ENCODE measurements around the gene ARMC2.
A peak's percentile ranks its signal among the peaks of the same experiment; 100 is the strongest.
"Not testable (repeated sequence)": the region's sequence is repeated elsewhere in the genome, so short reads cannot be mapped to it uniquely, and the experiment has no call there.

ARMC2 gene

DNA sequence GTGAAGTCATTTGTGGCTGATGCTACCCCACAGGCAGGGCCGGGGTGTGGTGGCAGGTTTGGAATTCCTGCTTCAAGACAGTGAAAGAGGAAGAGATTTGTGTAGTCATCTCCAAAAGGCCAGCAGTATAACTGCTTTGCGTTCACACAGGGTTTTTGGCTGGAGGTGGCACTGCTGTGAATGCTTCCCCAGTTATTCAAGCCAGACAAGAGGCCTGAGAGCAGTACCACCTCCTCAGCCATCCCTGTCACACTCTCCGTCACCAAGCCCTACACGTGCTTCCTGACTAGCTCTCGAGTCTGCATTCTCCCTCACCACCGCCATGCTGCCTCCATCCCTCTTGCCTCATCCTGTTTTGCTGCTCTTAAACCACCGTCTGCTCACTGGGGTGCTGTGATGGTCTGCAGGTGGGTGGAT, 23.9 kb downstream of the ARMC2 start:
- DNase-seq: peak; percentile 22 to 31

DNA sequence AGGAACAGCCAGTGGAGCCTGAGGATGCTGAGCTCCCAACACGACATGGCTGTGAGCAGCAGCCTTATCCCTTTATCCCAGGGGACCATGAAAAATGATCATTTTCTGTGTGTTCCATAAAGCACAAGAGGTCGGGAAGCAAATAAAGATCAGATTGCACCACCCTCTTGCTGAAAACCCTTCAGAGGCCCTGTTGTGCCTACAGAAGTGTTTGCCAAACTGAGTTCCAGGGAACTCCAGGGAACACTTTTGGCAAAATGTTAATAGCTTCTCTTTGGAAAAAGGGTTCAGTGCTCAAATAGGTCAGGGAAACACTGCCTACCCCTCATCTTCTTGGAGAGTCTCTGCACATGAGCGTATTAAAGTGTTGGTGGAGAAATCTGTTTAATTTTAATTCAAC, 24.4 kb downstream of the ARMC2 start:
- no peak for DNase-seq

DNA sequence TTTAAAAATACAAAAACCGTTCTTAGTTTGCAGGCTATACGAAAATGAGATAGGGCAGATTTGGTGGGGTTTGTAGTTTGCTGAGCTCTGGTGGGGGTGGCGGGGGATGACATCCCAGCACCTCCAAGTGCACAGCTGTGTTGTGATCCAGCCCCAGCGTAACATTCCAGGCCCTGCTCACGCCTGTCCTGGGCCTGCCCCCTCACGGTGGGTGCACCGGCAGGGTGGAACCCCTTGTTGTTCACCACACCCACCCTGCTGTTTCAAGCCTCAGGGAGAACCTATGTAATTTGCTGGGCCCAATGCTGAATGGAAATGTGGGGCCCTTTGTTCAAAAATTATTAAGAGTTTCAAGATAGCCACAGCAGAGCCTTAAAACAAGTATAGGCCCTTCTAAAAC, 25.0 kb downstream of the ARMC2 start:
- no peak for DNase-seq

DNA sequence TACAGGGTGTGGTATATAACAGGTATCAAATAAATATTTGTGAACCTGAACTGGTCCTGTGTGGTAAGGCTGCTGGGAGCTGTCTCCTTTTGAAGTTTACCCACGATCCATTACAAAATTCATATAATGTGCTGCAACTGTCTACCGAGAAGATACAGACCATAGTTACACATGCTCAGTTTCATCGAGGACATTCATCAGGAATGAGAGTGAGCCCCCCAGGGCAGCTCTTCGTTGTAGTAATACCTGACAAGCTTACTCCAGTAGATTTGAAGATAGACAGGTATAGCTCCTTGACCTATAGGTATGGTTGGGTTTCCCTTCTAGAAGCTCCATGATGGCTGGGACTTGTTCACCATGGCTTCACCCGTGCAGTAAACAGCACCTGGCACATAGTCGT, 25.7 kb downstream of the ARMC2 start:
- no peak for DNase-seq

DNA sequence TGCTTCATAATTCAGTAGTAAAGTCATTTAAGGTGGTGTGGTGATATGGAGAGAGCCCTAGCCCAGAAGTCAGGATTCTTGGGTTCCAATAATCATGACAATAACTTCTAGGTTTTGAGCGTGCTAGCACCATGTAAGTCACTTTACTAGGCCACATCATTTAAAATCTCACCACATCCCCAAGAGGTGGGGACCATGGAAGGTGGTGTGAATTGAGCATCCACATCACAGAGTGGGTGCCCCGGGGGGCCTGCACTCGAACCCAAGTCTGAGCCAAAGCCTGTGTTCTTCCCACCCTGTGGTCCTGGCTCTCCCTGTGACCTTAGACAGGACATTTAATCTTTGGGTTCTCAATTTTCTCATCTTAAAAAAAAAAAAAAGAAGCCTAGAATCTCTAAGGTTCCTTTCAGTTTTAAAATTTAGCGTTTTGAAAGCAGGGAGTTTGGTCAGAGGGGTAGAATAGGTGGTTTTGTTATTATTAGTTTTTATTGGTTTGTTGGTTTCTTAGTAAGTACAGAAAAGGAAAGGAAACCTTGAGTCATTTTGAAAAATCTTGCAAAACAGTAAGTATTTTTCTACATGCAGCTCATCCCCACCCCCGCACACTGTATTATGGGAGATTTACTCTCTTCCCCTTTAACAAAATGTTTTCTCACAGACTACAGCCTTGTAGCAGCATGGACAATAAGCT, 26.4 kb downstream of the ARMC2 start:
- DNase-seq: peak; percentile 82 to 95

DNA sequence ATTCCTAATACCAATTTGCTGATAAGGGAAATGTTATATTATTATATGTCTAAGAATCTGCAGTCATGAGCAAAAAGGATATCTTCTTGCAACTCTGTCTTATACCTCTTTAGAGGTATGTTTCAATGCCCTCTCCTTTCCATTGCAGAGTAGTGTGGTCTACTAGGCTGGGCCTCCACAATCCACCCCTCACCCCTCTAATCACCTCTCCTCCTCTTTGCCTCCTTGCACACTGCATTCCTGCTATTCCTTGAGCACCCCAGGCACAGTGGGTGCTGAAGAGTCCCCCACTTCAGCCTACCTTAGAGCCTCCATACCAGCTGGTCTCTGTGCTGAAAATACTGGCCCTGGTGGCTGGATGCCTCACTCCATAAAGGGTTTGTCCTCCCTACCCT, 26.9 kb downstream of the ARMC2 start:
- no peak for DNase-seq

DNA sequence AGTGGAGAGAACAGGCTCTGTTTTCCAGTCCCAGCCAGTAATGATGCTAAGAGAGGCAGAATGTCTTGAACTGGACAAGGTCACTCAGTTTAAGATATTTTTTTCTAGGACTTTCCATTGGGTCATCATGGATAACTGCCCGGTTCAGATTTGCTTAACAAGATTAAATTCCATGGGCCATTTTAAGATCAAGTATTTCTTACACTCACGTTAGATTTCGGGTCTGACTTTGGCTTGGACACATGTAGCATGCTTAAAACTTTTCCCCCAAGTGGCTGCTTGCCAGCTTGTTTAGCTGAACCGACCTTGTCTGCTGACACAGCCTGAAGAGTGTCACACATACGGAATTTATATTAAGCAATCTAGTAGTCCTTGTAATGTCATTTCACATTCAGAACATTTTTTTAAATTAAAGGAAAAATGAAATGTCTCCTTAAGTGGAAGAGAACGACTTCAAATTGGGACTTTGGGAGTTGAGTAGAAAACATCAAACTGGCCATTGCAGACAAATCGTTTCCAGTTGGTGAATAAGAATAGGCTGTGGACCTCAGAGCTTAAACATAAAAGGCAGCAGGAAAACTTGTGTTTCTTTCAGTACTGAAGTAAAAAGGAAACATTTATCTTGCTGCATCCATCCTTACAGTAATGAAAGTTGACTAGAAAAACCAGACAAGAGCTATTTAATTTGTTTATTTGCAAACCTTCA, 29.0 kb downstream of the ARMC2 start:
- DNase-seq: no peak

DNA sequence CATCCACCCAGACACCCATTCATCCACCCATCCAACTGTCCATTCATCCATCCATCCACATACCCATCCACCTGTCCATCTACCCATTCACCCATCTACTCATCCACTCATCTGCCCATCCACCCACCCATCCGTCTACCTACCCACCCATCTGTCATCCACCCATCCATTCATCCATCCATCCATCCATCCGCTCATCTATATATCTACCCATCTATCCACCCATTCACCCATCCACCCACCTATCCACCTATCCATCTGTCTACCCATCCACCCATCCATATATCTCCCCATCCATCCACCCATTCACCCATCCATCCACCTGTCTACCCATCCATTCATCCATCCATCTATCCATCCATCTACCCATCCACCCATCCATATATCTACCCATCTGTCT, 30.7 kb downstream of the ARMC2 start:
- DNase-seq: no peak

DNA sequence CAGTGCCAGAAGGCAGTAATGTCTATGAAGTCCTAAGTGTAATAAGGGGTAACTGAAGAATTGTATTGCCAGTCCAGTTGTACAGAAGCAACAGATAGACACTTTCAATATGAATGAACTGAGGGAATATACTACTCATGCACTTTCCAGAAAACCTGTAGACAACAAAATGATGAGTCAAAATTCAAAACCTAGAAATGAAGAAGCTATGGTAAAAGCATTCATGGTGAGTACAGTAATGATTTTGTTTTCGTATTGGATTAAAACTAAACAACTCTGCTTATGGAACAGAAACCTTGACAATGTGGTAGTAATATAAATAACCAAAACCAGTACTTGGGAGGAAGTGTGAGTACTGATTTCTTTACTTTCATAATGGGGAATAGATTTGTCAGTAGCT, 35.0 kb downstream of the ARMC2 start:
- no peak for DNase-seq

DNA sequence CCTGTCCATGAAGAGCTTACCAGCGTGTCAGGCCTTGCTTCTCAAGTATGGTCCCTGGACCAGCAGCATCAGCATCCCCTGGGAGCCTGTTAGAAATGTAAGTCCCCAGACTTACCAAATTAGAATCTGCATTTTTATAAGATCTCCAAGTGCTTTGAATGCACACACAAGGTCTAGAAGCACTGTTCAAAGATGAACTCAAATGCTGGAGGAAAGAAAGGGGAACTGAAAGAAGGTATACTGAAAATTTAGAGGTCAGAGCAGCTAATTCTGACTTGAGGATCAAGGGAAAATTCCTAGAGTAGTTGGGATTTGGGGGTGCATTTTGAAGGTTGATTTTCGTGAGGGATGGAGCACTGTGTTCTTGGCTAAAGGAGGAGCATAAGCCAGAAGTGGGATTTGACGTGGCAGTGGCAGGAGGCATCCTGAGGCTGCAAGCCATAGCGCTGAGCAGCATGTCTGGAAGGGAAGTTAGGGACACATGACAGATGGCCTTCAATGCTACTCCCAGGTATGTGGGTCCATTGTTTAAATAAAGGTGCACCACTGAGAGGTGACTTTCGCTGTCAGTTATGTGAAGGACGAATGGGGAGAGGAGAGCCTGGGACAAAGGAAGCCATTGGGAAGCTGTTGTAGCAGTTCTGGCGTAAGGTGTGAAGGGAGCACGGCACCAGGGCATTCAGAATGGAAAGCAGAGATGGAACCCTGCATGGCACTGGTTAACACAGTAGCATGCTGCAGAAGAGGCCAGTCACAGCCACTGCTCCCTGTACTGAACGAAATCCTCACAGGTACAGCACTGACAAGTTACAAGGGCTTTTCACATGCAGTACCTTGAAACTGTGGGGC, 36.2 kb downstream of the ARMC2 start:
- DNase-seq: no peak

DNA sequence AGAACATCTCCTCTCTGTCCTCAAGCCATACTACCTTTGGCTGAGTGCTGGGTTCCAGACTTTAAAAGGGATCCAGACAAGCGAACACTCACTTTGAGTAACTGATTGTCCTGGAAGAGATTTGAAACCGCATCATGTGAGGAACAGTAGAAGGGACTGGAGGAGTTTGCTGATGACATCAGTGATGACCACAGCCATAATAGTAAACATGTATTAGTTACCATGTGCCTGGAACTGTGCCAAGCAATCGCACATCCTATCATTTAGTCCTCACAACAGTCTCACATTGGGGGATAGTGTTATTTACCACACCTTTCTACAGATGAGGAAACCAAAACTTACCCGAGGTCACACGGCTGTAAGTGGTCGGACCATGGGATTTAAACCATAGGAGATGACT, 39.8 kb downstream of the ARMC2 start:
- peak in 1 of 2 donors; percentile 27 for DNase-seq

DNA sequence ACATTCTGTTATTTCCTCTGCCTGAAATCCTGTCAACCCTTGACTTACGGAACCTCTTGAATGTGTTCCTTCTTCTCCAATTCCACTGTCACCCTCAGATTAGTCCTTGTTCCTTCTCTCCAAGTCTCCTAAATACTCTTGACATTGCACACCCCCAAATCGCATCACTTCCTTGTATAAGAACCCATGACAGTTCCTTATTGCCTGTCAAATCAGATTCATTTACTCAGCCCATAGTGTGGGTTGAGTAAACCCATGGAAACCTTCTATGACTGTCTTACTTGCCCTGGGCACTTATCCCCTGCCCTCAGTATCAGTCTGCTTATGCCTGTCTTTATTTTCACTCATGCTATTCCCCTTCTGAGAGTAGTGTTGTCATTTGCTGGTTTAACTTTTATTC, 40.5 kb downstream of the ARMC2 start:
- peak; percentile 87 to 91 for DNase-seq

DNA sequence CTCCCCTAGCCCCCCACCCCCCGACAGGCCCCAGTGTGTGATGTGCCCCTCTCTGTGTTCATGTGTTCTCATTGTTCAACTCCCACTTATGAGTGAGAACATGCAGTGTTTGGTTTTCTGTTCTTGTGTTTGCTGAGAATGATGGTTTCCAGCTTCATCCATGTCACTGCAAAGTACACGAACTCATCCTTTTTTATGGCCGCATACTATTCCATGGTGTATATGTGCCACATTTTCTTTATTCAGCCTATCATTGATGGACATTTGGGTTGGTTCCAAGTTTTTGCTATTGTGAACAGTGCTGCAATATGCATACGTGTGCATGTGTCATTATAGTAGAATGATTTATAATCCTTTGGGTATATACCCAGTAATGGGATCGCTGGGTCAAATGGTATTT, 42.7 kb downstream of the ARMC2 start:
- not testable (repeated sequence) for DNase-seq

DNA sequence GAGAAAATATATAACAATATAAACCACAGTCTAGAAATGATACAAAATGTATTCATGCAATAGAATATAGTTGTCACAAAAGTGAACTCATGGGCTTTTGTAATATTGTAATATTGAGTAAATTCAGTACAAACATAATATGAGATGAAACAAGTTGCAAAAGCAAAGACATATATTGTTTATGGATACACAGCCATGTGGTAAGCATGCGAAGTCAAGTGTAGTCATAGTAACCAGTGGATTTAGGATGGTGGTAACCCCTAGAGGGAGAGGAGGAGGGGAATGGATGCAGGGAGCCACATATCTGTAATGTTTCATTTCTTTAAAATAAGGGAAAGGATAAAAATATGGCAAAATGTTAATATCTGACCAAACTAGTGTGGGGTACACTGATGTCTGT, 47.3 kb downstream of the ARMC2 start:
- DNase-seq: peak in 1 of 2 donors; percentile 70

DNA sequence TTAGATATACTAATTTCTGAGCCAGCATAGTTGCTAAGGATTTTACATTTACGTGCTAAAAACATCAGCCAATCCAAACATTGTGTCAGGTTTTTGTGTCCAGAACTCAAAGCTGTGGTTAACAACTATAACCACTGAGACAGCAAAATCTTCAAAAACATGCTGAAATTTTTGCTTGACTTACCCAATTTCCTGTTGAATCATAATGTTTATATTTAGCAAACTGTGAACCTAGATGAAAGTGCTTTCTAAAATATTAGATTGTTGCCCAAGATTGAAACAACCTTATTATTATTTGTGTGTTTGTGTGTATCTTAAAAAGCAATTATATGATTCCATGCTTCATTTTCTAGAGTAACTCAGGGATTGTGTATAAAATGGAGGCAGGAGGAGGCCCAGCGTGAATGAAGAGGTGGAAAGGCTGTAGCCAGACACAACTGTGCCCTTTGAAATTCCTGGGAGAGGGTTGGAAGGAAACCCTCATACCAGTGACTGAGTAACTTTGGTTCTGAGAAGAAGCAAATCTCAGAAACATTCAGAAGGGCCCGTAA, 48.0 kb downstream of the ARMC2 start:
- peak; percentile 77 to 95 for DNase-seq

DNA sequence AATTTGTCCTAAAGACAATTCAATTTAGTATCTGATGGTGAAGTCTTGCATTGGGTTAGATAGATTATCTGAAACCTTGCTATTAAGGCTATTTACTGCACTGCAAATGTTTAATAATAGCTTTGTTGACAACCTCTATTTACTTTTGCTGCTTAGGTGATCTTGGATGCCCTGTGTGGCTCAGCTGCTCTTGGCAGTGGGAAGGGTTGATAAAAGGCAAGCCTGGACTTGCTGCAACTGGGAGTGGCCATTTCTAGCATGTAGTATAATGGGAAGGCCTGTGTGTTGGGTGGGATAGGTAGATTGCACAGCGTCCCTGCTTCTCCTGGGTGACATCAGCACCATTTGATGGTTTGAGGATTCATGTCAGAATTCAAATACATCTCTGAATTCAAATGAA, 49.1 kb downstream of the ARMC2 start:
- DNase-seq: no peak

DNA sequence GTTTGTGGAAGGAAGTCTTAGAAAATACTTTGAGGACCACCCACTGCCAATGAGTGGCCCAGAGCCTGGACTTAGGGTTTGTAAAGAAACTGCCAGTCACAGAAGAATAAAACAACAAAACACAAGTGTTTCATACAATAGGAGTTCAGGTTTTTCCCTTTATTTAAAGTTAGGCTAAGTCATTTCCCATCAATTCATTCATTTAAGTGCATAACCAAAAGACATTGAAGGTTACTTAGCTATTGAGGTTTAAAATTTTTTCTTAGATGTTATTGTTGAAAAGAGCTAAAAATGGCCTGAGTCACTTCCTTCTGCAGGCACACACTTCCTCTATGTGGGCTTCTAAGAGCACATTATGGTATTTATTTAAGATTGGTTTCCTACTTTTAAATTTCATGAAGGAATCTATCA, 54.2 kb downstream of the ARMC2 start:
- DNase-seq: peak; percentile 56 to 63

DNA sequence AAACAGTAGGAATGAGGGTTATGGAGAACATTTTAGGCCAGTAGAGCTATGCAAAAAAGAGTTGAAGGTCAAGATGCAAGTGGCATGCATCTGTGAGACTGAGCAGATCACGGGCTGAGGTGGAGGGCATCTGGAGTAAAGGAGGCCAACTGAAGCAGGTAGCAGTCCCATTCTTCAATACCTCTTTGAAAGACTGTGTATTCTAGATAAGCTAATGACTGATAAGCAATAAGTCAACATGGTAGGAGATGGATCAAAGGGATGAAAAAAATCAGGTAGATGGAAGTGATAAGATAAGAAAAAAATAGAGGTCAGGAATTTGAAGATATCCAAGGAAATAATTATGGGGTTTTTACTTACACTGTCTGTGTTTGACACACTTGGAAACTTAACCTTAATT, 55.6 kb downstream of the ARMC2 start:
- no peak for DNase-seq

DNA sequence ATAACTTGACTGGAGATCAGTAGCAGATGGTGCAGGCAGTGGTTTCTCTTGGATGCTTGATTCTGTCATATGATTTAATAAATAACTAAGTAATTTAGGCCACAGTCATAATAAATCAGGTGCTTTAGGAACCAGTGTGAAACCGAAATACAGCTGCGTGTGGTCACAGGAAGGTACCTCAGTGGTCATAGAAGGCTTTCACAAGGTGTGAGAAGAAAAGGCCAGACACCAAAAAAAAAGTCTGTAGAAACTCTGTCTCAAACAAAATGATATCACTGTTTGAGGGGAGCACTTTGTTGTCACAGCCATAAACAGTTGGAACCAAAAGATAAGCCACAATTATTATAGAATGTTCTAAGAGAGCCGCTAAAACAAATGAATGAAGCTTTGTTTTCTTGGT, 56.5 kb downstream of the ARMC2 start:
- no peak for DNase-seq

DNA sequence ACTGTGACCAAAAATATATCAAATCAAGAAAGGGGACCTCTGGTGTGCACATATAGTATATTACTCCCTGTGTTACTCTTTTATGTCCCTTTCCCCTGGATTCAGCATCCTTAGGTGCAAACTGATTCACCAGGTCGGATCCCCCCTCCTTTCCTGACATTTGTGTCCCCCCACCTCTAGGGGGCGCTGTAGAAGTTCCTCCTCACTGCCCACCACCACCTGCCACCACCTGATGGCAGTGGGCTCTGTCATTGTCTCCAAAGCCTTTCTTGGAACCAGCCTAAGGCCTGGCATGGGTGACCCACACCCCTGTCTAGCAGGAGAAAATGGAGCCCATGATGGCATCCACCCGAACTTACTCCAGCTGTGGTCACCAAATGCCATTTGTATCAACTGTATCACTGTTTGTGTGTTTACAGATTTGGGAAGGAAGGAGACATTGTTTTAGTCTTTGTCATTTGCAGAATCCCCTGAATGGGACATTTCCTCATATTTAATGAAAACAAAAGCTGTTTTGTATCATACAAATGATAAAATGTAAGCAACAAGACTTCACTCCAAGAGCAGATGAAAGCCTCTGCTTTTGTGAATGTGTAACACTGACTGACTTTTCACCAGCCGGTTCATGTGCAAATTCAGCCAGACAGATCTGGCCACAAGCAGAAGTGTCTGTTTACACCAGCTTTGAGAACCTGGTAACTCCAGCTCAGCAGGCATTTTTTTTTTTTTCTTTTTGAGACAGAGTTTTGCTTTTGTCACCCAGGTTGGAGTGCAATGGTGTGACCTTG, 66.2 kb downstream of the ARMC2 start:
- DNase-seq: no peak

DNA sequence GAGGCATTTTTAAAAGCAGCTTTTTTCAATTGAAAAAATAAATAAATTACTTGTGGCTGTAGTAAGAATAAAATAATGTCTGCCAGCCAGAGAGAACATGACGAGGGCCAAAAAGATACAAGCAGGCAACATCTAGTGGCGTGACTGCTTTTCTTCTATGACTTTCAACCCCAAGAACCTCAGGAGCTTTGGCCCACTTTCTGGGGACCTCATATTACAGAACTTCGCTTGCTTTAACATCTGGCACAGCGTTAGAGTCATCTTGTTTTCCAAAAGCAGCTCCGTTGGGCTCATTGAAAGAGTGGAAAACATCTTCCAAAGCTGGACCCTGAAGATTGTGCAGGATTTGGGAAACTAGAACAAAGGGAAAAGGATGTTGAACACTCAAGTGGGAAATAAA, 67.0 kb downstream of the ARMC2 start:
- DNase-seq: no peak

DNA sequence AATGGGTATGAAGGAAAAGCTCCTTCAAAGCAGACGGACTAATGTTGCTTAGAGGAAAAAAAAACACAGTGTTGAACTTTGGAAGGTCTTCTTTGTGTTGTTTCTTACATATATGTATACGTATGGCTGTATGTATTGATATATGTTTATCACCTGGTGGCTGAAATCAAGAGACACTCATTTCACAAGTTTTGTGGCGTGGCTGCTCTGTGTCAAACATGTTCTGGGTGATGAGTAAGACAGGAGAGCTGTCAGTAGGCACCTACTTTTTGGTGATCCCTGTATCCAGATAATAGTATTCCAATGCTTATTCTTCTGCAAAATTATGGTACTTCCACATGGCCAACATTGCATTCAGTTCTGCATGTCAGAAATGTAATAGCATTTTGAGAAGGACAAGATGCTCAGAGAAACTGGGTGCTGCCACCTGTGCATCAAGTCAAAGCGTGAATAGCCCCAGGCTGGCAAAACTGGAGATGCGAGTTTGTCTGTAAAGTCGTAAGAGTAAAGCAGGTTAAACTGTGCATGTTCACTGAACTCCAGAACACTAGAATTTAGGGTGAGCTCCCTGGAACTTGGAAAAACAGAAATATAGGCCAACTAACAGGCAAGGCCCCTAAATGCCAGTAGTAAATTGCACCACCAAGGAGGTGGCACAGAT, 67.9 kb downstream of the ARMC2 start:
- DNase-seq: no peak

All from inflammatory macrophage (primary cell).